Measurements from ENCODE around the gene C1RL.

The C1RL gene

DNA sequence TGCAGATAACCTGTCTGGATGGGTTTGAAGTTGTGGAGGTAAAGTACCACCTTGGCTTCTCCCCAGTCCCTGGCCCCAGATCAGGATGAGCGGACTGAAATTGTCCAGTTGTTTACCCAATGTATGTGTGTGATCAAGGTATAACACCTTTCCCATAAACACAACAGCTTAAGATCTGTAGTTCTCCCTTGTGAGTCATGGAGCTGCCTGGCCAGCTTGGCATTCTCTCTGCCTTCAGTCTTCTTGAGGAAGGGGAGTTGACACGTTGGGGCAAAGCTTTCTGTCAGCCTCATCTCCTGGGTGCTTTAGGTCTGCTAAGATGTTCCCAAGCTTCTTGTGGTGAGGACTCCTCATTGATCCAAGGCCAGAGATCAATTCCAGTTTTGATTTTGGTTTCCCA lies 42.4 kb downstream of the C1RL start:
- no peaks in the 10 kb centered on the region for H3K9me3 ChIP-seq (replicated peaks; ENCODE audit: insufficient read depth, low read length)
- no peaks in the 10 kb centered on the region for H3K36me3 ChIP-seq (replicated peaks; ENCODE audit: insufficient read depth, low read length)
- H3K4me1 ChIP-seq (ENCODE audit: low read length): no peaks in the 10 kb centered on the region
- TF ChIP-seq, protein P1, sequence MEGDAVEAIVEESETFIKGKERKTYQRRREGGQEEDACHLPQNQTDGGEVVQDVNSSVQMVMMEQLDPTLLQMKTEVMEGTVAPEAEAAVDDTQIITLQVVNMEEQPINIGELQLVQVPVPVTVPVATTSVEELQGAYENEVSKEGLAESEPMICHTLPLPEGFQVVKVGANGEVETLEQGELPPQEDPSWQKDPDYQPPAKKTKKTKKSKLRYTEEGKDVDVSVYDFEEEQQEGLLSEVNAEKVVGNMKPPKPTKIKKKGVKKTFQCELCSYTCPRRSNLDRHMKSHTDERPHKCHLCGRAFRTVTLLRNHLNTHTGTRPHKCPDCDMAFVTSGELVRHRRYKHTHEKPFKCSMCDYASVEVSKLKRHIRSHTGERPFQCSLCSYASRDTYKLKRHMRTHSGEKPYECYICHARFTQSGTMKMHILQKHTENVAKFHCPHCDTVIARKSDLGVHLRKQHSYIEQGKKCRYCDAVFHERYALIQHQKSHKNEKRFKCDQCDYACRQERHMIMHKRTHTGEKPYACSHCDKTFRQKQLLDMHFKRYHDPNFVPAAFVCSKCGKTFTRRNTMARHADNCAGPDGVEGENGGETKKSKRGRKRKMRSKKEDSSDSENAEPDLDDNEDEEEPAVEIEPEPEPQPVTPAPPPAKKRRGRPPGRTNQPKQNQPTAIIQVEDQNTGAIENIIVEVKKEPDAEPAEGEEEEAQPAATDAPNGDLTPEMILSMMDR (IDR thresholded peaks at IDR 0.05; ENCODE audit: low read length): no peak
- no peak for TF ChIP-seq EZH2 (optimal IDR thresholded peaks at IDR 0.05; ENCODE audit: low read depth, low read length)
- TF ChIP-seq EZH2phosphoT487 (IDR thresholded peaks at IDR 0.05; ENCODE audit: low read length): no peak
- no peak overlapping the region for H3K4me3 ChIP-seq (ENCODE audit: low read length)
- H3K27ac ChIP-seq (ENCODE audit: low read length): no peak overlapping the region
- H3K9ac ChIP-seq (ENCODE audit: low read length): no peak overlapping the region
- H3K4me2 ChIP-seq (ENCODE audit: low read depth, low read length): no peak overlapping the region
- no peaks in the 10 kb centered on the region for H3F3A ChIP-seq (ENCODE audit: insufficient read depth, low read length)
- H2AFZ ChIP-seq (ENCODE audit: low read length): no peak overlapping the region
- no peaks in the 10 kb centered on the region for H3K9me2 ChIP-seq (replicated peaks; ENCODE audit: insufficient read depth, low read length)
- H3K79me2 ChIP-seq (ENCODE audit: low read length): no peaks in the 10 kb centered on the region
- no peak for DNase-seq
- H4K20me1 ChIP-seq (ENCODE audit: insufficient read depth, low read length): no peaks in the 10 kb centered on the region
- no peaks in the 10 kb centered on the region for H3K27me3 ChIP-seq (replicated peaks; ENCODE audit: insufficient read depth, low read length)

DNA sequence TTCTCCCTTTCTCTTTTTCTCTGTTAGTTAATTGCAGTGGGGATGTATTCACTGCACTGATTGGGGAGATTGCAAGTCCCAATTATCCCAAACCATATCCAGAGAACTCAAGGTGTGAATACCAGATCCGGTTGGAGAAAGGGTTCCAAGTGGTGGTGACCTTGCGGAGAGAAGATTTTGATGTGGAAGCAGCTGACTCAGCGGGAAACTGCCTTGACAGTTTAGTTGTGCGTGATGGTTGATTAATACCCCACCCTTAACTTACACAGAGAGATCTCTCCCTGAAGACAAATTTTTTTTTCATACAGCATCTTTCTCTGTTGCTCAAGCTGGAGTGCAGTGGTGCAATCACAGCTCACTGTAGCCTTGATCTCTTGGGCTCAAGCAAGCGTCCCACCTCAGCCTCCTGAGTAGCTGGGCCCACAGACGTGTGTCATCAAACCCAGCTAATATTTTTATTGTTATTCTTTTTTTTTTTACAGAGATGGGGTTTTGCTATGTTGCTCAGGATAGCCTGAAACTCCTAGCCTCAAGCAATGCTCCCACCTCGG lies 43.9 kb downstream of the C1RL start:
- TF ChIP-seq EZH2phosphoT487 (IDR thresholded peaks at IDR 0.05; ENCODE audit: low read length) (no peak), EZH2 (optimal IDR thresholded peaks at IDR 0.05; ENCODE audit: low read depth, low read length) (no peak)
- TF ChIP-seq, protein P1 (IDR thresholded peaks at IDR 0.05; ENCODE audit: low read length): no peak
- DNase-seq: no peak
- H3K27me3 ChIP-seq (replicated peaks; ENCODE audit: insufficient read depth, low read length): no peaks in the 10 kb centered on the region
- no peaks in the 10 kb centered on the region for H3K36me3 ChIP-seq (replicated peaks; ENCODE audit: insufficient read depth, low read length)
- H4K20me1 ChIP-seq (ENCODE audit: insufficient read depth, low read length): no peaks in the 10 kb centered on the region
- H3K9ac ChIP-seq (ENCODE audit: low read length): no peak overlapping the region
- H3K9me3 ChIP-seq (replicated peaks; ENCODE audit: insufficient read depth, low read length): no peaks in the 10 kb centered on the region
- H3K4me2 ChIP-seq (ENCODE audit: low read depth, low read length): no peak overlapping the region
- no peak overlapping the region for H2AFZ ChIP-seq (ENCODE audit: low read length)
- H3F3A ChIP-seq (ENCODE audit: insufficient read depth, low read length): no peaks in the 10 kb centered on the region
- no peaks in the 10 kb centered on the region for H3K9me2 ChIP-seq (replicated peaks; ENCODE audit: insufficient read depth, low read length)
- H3K79me2 ChIP-seq (ENCODE audit: low read length): no peaks in the 10 kb centered on the region
- H3K4me1 ChIP-seq (ENCODE audit: low read length): no peaks in the 10 kb centered on the region
- H3K4me3 ChIP-seq (ENCODE audit: low read length): no peak overlapping the region
- H3K27ac ChIP-seq (ENCODE audit: low read length): no peak overlapping the region

DNA sequence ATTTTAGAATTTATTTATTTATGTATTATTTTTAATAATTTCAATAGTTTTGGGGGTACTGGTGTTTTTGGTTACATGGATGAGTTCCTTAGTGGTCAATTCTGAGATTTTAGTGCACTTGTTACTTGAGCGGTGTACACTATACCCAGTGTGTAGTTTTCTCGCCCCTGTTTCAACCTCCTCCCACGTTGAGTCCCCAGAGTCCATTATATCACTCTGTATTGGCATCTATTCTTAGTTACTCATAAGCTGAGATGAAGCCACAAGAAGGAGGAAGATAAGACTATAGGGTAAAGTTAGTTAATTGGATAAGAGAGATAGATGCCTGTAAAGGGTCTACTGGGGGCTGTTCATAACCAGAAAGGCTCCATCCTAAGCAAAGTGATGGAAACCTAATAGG lies 44.5 kb downstream of the C1RL start:
- H3K9me2 ChIP-seq (replicated peaks; ENCODE audit: insufficient read depth, low read length): no peaks in the 10 kb centered on the region
- H3K27ac ChIP-seq (ENCODE audit: low read length): no peak overlapping the region
- H3K4me2 ChIP-seq (ENCODE audit: low read depth, low read length): no peak overlapping the region
- H4K20me1 ChIP-seq (ENCODE audit: insufficient read depth, low read length): no peaks in the 10 kb centered on the region
- TF ChIP-seq EZH2phosphoT487 (IDR thresholded peaks at IDR 0.05; ENCODE audit: low read length) (no peak), EZH2 (optimal IDR thresholded peaks at IDR 0.05; ENCODE audit: low read depth, low read length) (no peak)
- TF ChIP-seq, protein P1 (IDR thresholded peaks at IDR 0.05; ENCODE audit: low read length): no peak
- no peaks in the 10 kb centered on the region for H3K9me3 ChIP-seq (replicated peaks; ENCODE audit: insufficient read depth, low read length)
- no peak overlapping the region for H3K9ac ChIP-seq (ENCODE audit: low read length)
- no peak overlapping the region for H3K4me3 ChIP-seq (ENCODE audit: low read length)
- no peaks in the 10 kb centered on the region for H3F3A ChIP-seq (ENCODE audit: insufficient read depth, low read length)
- no peaks in the 10 kb centered on the region for H3K36me3 ChIP-seq (replicated peaks; ENCODE audit: insufficient read depth, low read length)
- no peak overlapping the region for H2AFZ ChIP-seq (ENCODE audit: low read length)
- no peaks in the 10 kb centered on the region for H3K27me3 ChIP-seq (replicated peaks; ENCODE audit: insufficient read depth, low read length)
- no peaks in the 10 kb centered on the region for H3K4me1 ChIP-seq (ENCODE audit: low read length)
- no peak for DNase-seq
- no peaks in the 10 kb centered on the region for H3K79me2 ChIP-seq (ENCODE audit: low read length)

All from MM.1S (cell line).